Stomach (tissue), 4 donors: ENCODE results near the gene DDT.

Source experiments
- CTCF ChIP-seq, 7 experiments: fragments of 450-650 bp in 4 of 7; fragments of 200-600 bp in 3 of 7; sonication (generic) in 3 of 7; IDR thresholded peaks; one replicate each; pipeline ENCODE4 v1.5.1; 2016 to 2019; ENCODE audit warnings: antibody characterized with exemption in 7 of 7, control low read depth in 2 of 7, mild to moderate bottlenecking in 1 of 7
- EP300 ChIP-seq: sonication (generic); formaldehyde crosslinking; IDR thresholded peaks from one replicate; pipeline ENCODE4 v1.6.1; 2017; ENCODE audit warnings: antibody characterized with exemption
- POLR2A ChIP-seq, 4 donors: fragments of 450-650 bp; IDR thresholded peaks; one replicate each; pipeline ENCODE4 v1.6.1; 2016; ENCODE audit warnings: antibody characterized with exemption in 4 of 4, control low read depth in 2 of 4, mild to moderate bottlenecking in 1 of 4, moderate library complexity in 1 of 4
- POLR2AphosphoS5 ChIP-seq, 3 donors: sonication (generic); formaldehyde crosslinking; IDR thresholded peaks; one replicate each; pipeline ENCODE4 v1.6.1; 2016; ENCODE audit warnings: antibody characterized with exemption in 3 of 3

- TF ChIP-seq CTCF (IDR thresholded peaks at IDR 0.05) (no peak), POLR2AphosphoS5 (IDR thresholded peaks at IDR 0.05) (peak in 1 of 3 donors; percentile 16), EP300 (no peak), POLR2A (IDR thresholded peaks at IDR 0.05) (no peak)
Observed at GRCh38 chr22:24009227-24010017, 35.2 kb upstream of the DDT start.
